OCI-LY3 (cell line): ENCODE results near the gene ACKR3.

Experiments used
- H2AFZ ChIP-seq: fragments of 200-600, 300-600 bp; shearing (Covaris generic); 2 replicates; pipeline ENCODE4 v1.6.0; 2014; ENCODE audit warnings: antibody characterized with exemption, low read depth, low read length
- H3K27ac ChIP-seq: fragments of 200-600, 300-600 bp; sonication (generic); 2 replicates; pipeline ENCODE4 v1.5.1; 2014; ENCODE audit warnings: mild to moderate bottlenecking, low read length, moderate library complexity, mixed read lengths
- H3K27me3 ChIP-seq: fragments of 200-600, 300-600 bp; sonication (generic); 2 replicates; pipeline ENCODE4 v1.6.1; 2014; ENCODE audit warnings: low read depth, low read length, mixed read lengths
- H3K36me3 ChIP-seq: fragments of 200-600, 300-600 bp; sonication (generic); replicated peaks from 2 replicates; pipeline ENCODE3; 2014; ENCODE audit warnings: low read depth, low read length, mixed read lengths
- H3K4me1 ChIP-seq: fragments of 300-600, 200-600 bp; sonication (generic); 2 replicates; pipeline ENCODE4 v1.6.1; 2014; ENCODE audit warnings: low read length, mixed read lengths
- H3K4me2 ChIP-seq: fragments of 200-600, 300-600 bp; sonication (generic); 2 replicates; pipeline ENCODE4 v1.6.1; 2014; ENCODE audit warnings: low read length, mixed read lengths
- H3K4me3 ChIP-seq: fragments of 300-600, 200-600 bp; sonication (generic); 2 replicates; pipeline ENCODE4 v1.5.1; 2014; ENCODE audit warnings: antibody characterized with exemption, mild to moderate bottlenecking, low read length, moderate library complexity
- H3K79me2 ChIP-seq: fragments of 300-600, 200-600 bp; shearing (Covaris generic); 2 replicates; pipeline ENCODE4 v1.6.1; 2014; ENCODE audit warnings: mild to moderate bottlenecking, low read length, mixed read lengths
- H3K9ac ChIP-seq: fragments of 300-600, 200-600 bp; shearing (Covaris generic); 2 replicates; pipeline ENCODE4 v1.6.0; 2014; ENCODE audit warnings: mild to moderate bottlenecking, low read length, moderate library complexity
- H3K9me3 ChIP-seq: fragments of 200-600, 300-600 bp; shearing (Covaris generic); 2 replicates; pipeline ENCODE4 v1.6.1; 2014; ENCODE audit warnings: low read length, mixed read lengths; ENCODE audit not compliant: insufficient read depth
- H4K20me1 ChIP-seq: fragments of 200-600, 300-600 bp; sonication (generic); 2 replicates; pipeline ENCODE4 v1.6.1; 2016; ENCODE audit warnings: low read length, mixed read lengths; ENCODE audit not compliant: insufficient read depth
- CTCF ChIP-seq: fragments of 200-600, 300-600 bp; sonication (generic); IDR thresholded peaks from 2 replicates; pipeline ENCODE4 v1.5.1; 2014; ENCODE audit warnings: antibody characterized with exemption, low read length, low read depth
- EZH2phosphoT487 ChIP-seq: fragments of 200-600 bp; shearing (Covaris generic); IDR thresholded peaks from 2 replicates; pipeline ENCODE4 v1.6.1; 2018; ENCODE audit warnings: antibody characterized with exemption, mixed run types, low read depth

The ACKR3 gene

DNA sequence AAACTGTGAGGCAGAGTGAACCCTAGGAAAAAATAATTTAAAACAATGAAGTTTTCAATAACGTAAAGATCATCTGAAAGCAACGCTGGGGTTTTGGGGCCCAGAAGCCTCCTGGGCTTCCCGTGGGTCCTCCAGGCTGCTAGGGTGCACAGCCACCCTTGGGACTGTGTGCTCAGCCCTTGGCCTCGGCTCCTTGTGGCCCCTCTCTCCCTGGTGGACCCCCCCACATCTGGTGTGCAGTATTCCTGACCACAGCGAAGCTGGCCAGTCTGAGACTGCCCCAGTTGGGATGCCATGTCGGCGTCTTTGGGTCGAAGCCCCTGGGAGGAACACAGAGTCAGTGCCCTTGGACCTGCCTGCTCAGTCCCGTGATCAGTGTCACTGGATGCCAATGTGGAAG lies 53.0 kb downstream of the ACKR3 start:
- Histone ChIP-seq H2AFZ (no peak overlapping the region), H3K4me3 (no peak overlapping the region), H3K36me3 (no peaks in the 10 kb centered on the region), H3K4me2 (no peak overlapping the region), H3K27me3 (peaks cover 4% of the 10 kb centered on the region; the same call in 1 of the 2 replicates), H3K27ac (no peak overlapping the region), H3K9me3 (no peaks in the 10 kb centered on the region), H4K20me1 (no peaks in the 10 kb centered on the region), H3K4me1 (no peaks in the 10 kb centered on the region), H3K79me2 (no peaks in the 10 kb centered on the region), H3K9ac (no peak overlapping the region)
- TF ChIP-seq CTCF (no peak), EZH2phosphoT487 (no peak)

- no peak overlapping the region for H2AFZ ChIP-seq
- H3K4me2 ChIP-seq = no peak overlapping the region
- H3K4me3 ChIP-seq = no peak overlapping the region
- no peak for TF ChIP-seq EZH2phosphoT487
- TF ChIP-seq CTCF = no peak
- H3K79me2 ChIP-seq = no peaks in the 10 kb centered on the region
- H3K27ac ChIP-seq = no peak overlapping the region
- no peaks in the 10 kb centered on the region for H3K36me3 ChIP-seq
- H4K20me1 ChIP-seq = no peaks in the 10 kb centered on the region
- H3K27me3 ChIP-seq = 0 out of 2 replicates have a peak, but pooled peaks cover 4% of the 10 kb centered on the region
- H3K4me1 ChIP-seq = no peaks in the 10 kb centered on the region
- H3K9me3 ChIP-seq = no peaks in the 10 kb centered on the region
- no peak overlapping the region for H3K9ac ChIP-seq
Measured at GRCh38 chr2:236623816-236624215, 54.2 kb downstream of the ACKR3 start.

- no peaks in the 10 kb centered on the region for H3K9me3 ChIP-seq
- no peak overlapping the region for H3K9ac ChIP-seq
- no peak overlapping the region for H3K4me3 ChIP-seq
- H3K27me3 ChIP-seq = no peaks in the 10 kb centered on the region
- no peaks in the 10 kb centered on the region for H4K20me1 ChIP-seq
- no peaks in the 10 kb centered on the region for H3K79me2 ChIP-seq
- H3K4me2 ChIP-seq = no peak overlapping the region
- no peak for TF ChIP-seq CTCF
- no peak for TF ChIP-seq EZH2phosphoT487
- H3K36me3 ChIP-seq = no peaks in the 10 kb centered on the region
- no peak overlapping the region for H3K27ac ChIP-seq
- no peak overlapping the region for H2AFZ ChIP-seq
- H3K4me1 ChIP-seq = no peaks in the 10 kb centered on the region
Measured at GRCh38 chr2:236625156-236625690, 55.6 kb downstream of the ACKR3 start.

DNA sequence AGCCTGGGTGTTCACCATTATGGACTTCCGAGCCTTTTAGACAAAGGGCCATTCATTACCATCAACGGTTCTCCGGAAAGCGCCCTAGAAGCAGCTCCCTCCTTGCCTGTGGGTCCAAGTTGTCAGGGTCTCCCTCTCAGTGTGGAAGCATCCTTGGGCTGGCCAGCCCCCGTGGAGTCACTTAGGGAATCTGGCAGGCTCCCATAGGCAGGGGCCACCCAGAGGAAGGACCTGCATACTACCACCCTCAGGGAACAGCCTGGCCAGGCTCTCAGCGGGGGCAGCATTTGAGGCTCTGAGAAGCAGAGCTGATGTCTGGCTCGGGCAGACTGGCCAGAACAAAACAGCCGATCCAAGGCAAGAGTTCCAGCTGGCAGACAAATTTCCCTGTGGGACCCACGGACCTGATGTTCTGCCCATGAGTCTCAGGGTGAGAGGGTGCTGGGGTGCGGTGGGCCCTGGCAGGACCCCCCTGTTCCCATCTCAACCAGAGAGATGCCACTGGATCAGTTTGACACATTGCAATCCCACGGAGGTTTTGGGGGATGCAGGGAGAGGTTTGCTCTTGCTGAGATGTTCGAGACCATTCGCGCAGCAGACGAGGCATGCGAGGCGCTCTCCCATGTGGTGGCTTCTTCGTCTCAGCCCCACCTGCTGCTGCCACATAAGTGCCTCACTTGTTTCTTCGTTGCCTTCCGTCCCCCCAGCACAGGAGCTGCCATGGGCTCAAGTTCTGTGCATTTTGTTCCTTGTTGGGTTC lies 56.9 kb downstream of the ACKR3 start:
- Histone ChIP-seq H3K4me3 (no peak overlapping the region), H3K4me2 (no peak overlapping the region), H3K27me3 (no peaks in the 10 kb centered on the region), H2AFZ (no peak overlapping the region), H3K9ac (no peak overlapping the region), H3K27ac (no peak overlapping the region), H3K79me2 (no peaks in the 10 kb centered on the region), H3K36me3 (no peaks in the 10 kb centered on the region), H3K9me3 (no peaks in the 10 kb centered on the region), H4K20me1 (no peaks in the 10 kb centered on the region), H3K4me1 (no peaks in the 10 kb centered on the region)
- no peak for TF ChIP-seq EZH2phosphoT487
- no peak for TF ChIP-seq CTCF
